ENCODE results near the gene CLK1. TPM values are rescaled to one million over a fixed set of nuclear protein-coding genes. Genes with fewer than 3 reads are reported as not detected.

CLK1 gene
- total and polyA plus RNA-seq, 9 of the 15 experiments (the other 6 are each of a cell fraction or from before 2014, with no cell fraction given) = 29.3 to 99.2 (median 47.0) TPM

- 0 out of 2 replicates have a peak, but pooled peaks have one; percentile 22 for TF ChIP-seq STAG1 (CRISPR knock-in tag; IDR thresholded peaks at IDR 0.05; ENCODE audit: borderline replicate concordance)
- TF ChIP-seq ZZZ3 (IDR thresholded peaks at IDR 0.05) = no peak
- 0 out of 2 replicates have a peak, but pooled peaks have one; percentile 47 for TF ChIP-seq E2F4 (CRISPR knock-in tag; IDR thresholded peaks at IDR 0.05; ENCODE audit: low read depth)
- no peak for TF ChIP-seq EGR1 (conservative IDR thresholded peaks at IDR 0.05)
- TF ChIP-seq THAP12 (CRISPR knock-in tag; IDR thresholded peaks at IDR 0.05) = 0 out of 2 replicates have a peak, but pooled peaks have one; percentile 16
- peak; percentile 38; the same call in 1 of the 2 replicates for TF ChIP-seq SMARCE1 (IDR thresholded peaks at IDR 0.05)
- 0 out of 2 replicates have a peak, but pooled peaks have one; percentile 75 for TF ChIP-seq HMGXB4 (CRISPR knock-in tag; IDR thresholded peaks at IDR 0.05)
- peak; percentile 74 to 93; a peak in 3 of 4 replicates for TF ChIP-seq UBTF (IDR thresholded peaks at IDR 0.05; ENCODE audit: borderline replicate concordance in 1 of 2, low read depth in 2 of 2, low read length in 2 of 2)
- 0 out of 2 replicates have a peak, but pooled peaks have one; percentile 18 for TF ChIP-seq CREM (IDR thresholded peaks at IDR 0.05; ENCODE audit: low read depth)
- TF ChIP-seq FOXJ3 (CRISPR knock-in tag; IDR thresholded peaks at IDR 0.05) = no peak
- no peak for TF ChIP-seq FOSL1 (tag; conservative IDR thresholded peaks at IDR 0.05)
- 0 out of 2 replicates have a peak, but pooled peaks have one; percentile 22 for TF ChIP-seq POLR2AphosphoS5 (IDR thresholded peaks at IDR 0.05; ENCODE audit: control insufficient read depth, insufficient read depth, low read depth, low read length)
- TF ChIP-seq NFATC3 (IDR thresholded peaks at IDR 0.05) = no peak
- TF ChIP-seq ZNF75A (CRISPR knock-in tag; IDR thresholded peaks at IDR 0.05) = no peak
- TF ChIP-seq SLC30A9 (CRISPR knock-in tag; IDR thresholded peaks at IDR 0.05) = no peak
- TF ChIP-seq ATF4 (CRISPR knock-in tag; IDR thresholded peaks at IDR 0.05) = no peak
- TF ChIP-seq SREBF1 (IDR thresholded peaks at IDR 0.05; ENCODE audit: borderline replicate concordance, low read depth, low read length) = peak; percentile 77; the same call in 1 of the 2 replicates
- no peak for TF ChIP-seq HMG20A (CRISPR knock-in tag; conservative IDR thresholded peaks at IDR 0.05)
Observed at GRCh38 chr2:200812122-200813022, 52.1 kb downstream of the CLK1 start (continued).

All from K562 (cell line).